TTC549 (cell line): ENCODE results near the gene GJD3.

Experiments
- FAIRE-seq: peaks from 2 replicates; lab custom pipeline; 2012; peaks lifted over from hg19 to GRCh38; lab: Jason Lieb, UNC

GJD3 gene

GRCh38 chr17:40340327-40340726, 24.2 kb downstream of the GJD3 start:
- FAIRE-seq: no peak

- no peak for FAIRE-seq
Observed at GRCh38 chr17:40338941-40339649, 25.4 kb downstream of the GJD3 start.

- FAIRE-seq: no peak
Observed at GRCh38 chr17:40338058-40338457, 26.5 kb downstream of the GJD3 start.

- FAIRE-seq: no peak
Observed at GRCh38 chr17:40337351-40337750, 27.2 kb downstream of the GJD3 start.

GRCh38 chr17:40335620-40336019, 28.9 kb downstream of the GJD3 start:
- FAIRE-seq: no peak

- FAIRE-seq: no peak
Observed at GRCh38 chr17:40333781-40334448, 30.6 kb downstream of the GJD3 start.

GRCh38 chr17:40331743-40332641, 32.5 kb downstream of the GJD3 start:
- no peak for FAIRE-seq

- FAIRE-seq: no peak
Observed at GRCh38 chr17:40330850-40331470, 33.6 kb downstream of the GJD3 start.

GRCh38 chr17:40329839-40330794, 34.4 kb downstream of the GJD3 start:
- no peak for FAIRE-seq

GRCh38 chr17:40328386-40328766, 36.2 kb downstream of the GJD3 start:
- FAIRE-seq: no peak

- FAIRE-seq: no peak
Observed at GRCh38 chr17:40327735-40328385, 36.7 kb downstream of the GJD3 start.

- no peak for FAIRE-seq
Observed at GRCh38 chr17:40327244-40327729, 37.2 kb downstream of the GJD3 start.

- FAIRE-seq: no peak
Observed at GRCh38 chr17:40326832-40327199, 37.7 kb downstream of the GJD3 start.

GRCh38 chr17:40326014-40326831, 38.3 kb downstream of the GJD3 start:
- FAIRE-seq: no peak

GRCh38 chr17:40325156-40326013, 39.2 kb downstream of the GJD3 start:
- no peak for FAIRE-seq

- FAIRE-seq: no peak
Observed at GRCh38 chr17:40323391-40324381, 40.9 kb downstream of the GJD3 start.
